Measurements from ENCODE around the gene USP21. TPM values are rescaled to one million over a fixed set of nuclear protein-coding genes. Genes with fewer than 3 reads are reported as not detected.

The USP21 gene
- total and polyA plus RNA-seq, 2 of the 8 experiments (the other 6 are each of a cell fraction or from before 2014, with no cell fraction given), result 23.9 to 36.3 TPM

GRCh38 chr1:161199506-161200139 is 40.3 kb downstream of the USP21 start:
- H3K79me2 ChIP-seq (ENCODE audit: control insufficient read depth in 1 of 2, insufficient read depth in 2 of 2, low read length in 2 of 2), result peaks cover 0 to 14% of the 10 kb centered on the region in 2 experiments; a peak in 2 of 4 replicates
- CTCF ChIA-PET (ENCODE audit: partially characterized antibody), result interaction anchor here (0.9 to 17.6 kb wide), 7 partner anchors 20 to 183 kb away, joined by 3 to 427 read pairs (median 5); partner anchors contain the start of genes APOA2, B4GALT3, FCER1G and TOMM40L
- no peak for FAIRE-seq

More at GRCh38 chr1:161199506-161200139, 40.3 kb downstream of the USP21 start:
- Histone ChIP-seq H2BK20ac (ENCODE audit: low read length) (peak overlapping the region; percentile 80; the same call in 1 of the 2 replicates), H2BK15ac (ENCODE audit: low read length) (peak overlapping the region; percentile 90), H3K23ac (ENCODE audit: insufficient read length) (no peak overlapping the region), H3K4ac (replicated peaks; ENCODE audit: insufficient read length, low read depth, low read length) (peak overlapping the region; percentile 55), H4K20me1 (replicated peaks in 1 of 2; ENCODE audit: control insufficient read depth in 1 of 2, insufficient read depth in 2 of 2, low read length in 2 of 2) (no peaks in the 10 kb centered on the region), H3K9ac (replicated peaks in 1 of 4; ENCODE audit: extremely low read depth in 1 of 4, low read depth in 3 of 4, low read length in 3 of 4) (no peak overlapping the region), H3K79me1 (ENCODE audit: low read depth, low read length) (peaks cover 9% of the 10 kb centered on the region; the same call in 1 of the 2 replicates), H2BK12ac (ENCODE audit: low read depth, low read length) (peak overlapping the region; percentile 86), H3K4me3 (ENCODE audit: extremely low read depth in 1 of 4, insufficient read depth in 2 of 4, low read depth in 3 of 4, low read length in 4 of 4) (peak overlapping the region in 1 of 4 experiments; percentile 51; a peak in 1 of 8 replicates), H4K91ac (replicated peaks; ENCODE audit: insufficient read length, low read length) (peak overlapping the region; percentile 91), H2AK5ac (ENCODE audit: low read depth, low read length) (peak overlapping the region; percentile 88; the same call in 1 of the 2 replicates), H2AFZ (ENCODE audit: low read length) (no peak overlapping the region), H3K18ac (ENCODE audit: extremely low read depth, low read length) (peak overlapping the region; percentile 95), H3K56ac (replicated peaks; ENCODE audit: insufficient read length, low read depth, low read length) (peak overlapping the region; percentile 36), H2BK120ac (replicated peaks; ENCODE audit: low read depth, low read length) (peak overlapping the region; percentile 71), H2BK5ac (ENCODE audit: low read depth, low read length) (peak overlapping the region; percentile 75), H3K4me1 (replicated peaks in 1 of 4; ENCODE audit: control insufficient read depth in 3 of 4, insufficient read depth in 4 of 4, low read length in 3 of 4) (peaks cover 23 to 54% (median 48%) of the 10 kb centered on the region in 4 experiments), H4K5ac (ENCODE audit: insufficient read length, low read depth, low read length) (peak overlapping the region; percentile 1), H3K9me3 (ENCODE audit: insufficient read depth in 2 of 2, low read depth in 1 of 2, low read length in 1 of 2) (no peaks in the 10 kb centered on the region), H3K36me3 (ENCODE audit: control insufficient read depth in 2 of 4, insufficient read depth in 4 of 4, low read length in 3 of 4) (peaks cover 3 to 15% (median 5%) of the 10 kb centered on the region in 4 experiments; a peak in 4 of 8 replicates), H4K8ac (ENCODE audit: extremely low read depth, insufficient read depth, low read length) (no peak overlapping the region), H3K4me2 (ENCODE audit: insufficient read depth in 1 of 2, low read depth in 2 of 2, low read length in 2 of 2) (peak overlapping the region; percentile 67 to 80), H3K27ac (ENCODE audit: low read depth, low read length) (peak overlapping the region; percentile 94; the same call in 1 of the 2 replicates), H3K14ac (ENCODE audit: insufficient read length) (no peak overlapping the region), H3K27me3 (replicated peaks in 1 of 4; ENCODE audit: control insufficient read depth in 3 of 4, extremely low read depth in 1 of 4, insufficient read depth in 3 of 4, low read length in 3 of 4) (no peaks in the 10 kb centered on the region), H3K23me2 (ENCODE audit: low read depth, low read length) (peaks cover 13% of the 10 kb centered on the region)
- 46% methylated on average over 3 of the region's 5 CpGs; no CpG with 5 or more reads in 1 of the 2 experiments for WGBS, 2 experiments (ENCODE audit: extremely low coverage in 1 of 2, insufficient coverage in 1 of 2, insufficient read length in 1 of 2, insufficient replicate concordance in 2 of 2, low coverage in 1 of 2, low lambda C conversion rate in 2 of 2, missing lambda C conversion rate in 1 of 2)
- TF ChIP-seq TAF7 (optimal IDR thresholded peaks at IDR 0.05; ENCODE audit: borderline replicate concordance, low read depth, low read length) (no peak), CBX5 (IDR thresholded peaks at IDR 0.05; ENCODE audit: low read depth, low read length) (no peak), KDM4A (IDR thresholded peaks at IDR 0.05; ENCODE audit: low read depth, low read length, severe bottlenecking) (no peak), SUZ12 (IDR thresholded peaks at IDR 0.05; ENCODE audit: low read length) (0 out of 2 replicates have a peak, but pooled peaks have one; percentile 30)
- no peak for DNase-seq (ENCODE audit: low read depth in 1 of 2, low spot score in 2 of 2)
- POLR2A ChIA-PET (ENCODE audit: partially characterized antibody), result interaction anchor here (1.1 to 3.0 kb wide), 11 partner anchors 14 to 114 kb away, joined by 3 to 13 read pairs (median 5); partner anchors contain the start of genes APOA2, B4GALT3, DEDD and PPOX
